Endodermal cell (in vitro differentiated cells): ENCODE data around the gene UBLCP1. TPM values are rescaled to one million over a fixed set of nuclear protein-coding genes. Genes with fewer than 3 reads are reported as not detected.

ENCODE experiments used
- DNase-seq: peaks from one replicate; pipeline ENCODE4 v3.0.0-alpha.2; 2017
- H3K27ac ChIP-seq: 2 replicates; pipeline ENCODE4 v1.5.1; 2013; ENCODE audit warnings: mild to moderate bottlenecking, low read depth, low read length, moderate library complexity
- H3K27me3 ChIP-seq: 2 replicates; pipeline ENCODE4 v1.6.1; 2013; ENCODE audit warnings: mild to moderate bottlenecking, low read length, moderate library complexity; ENCODE audit not compliant: insufficient read depth, control insufficient read depth, poor library complexity, severe bottlenecking
- H3K36me3 ChIP-seq: 2 replicates; pipeline ENCODE4 v1.7.0; 2013; ENCODE audit warnings: mild to moderate bottlenecking, low read length, moderate library complexity; ENCODE audit not compliant: control insufficient read depth, insufficient read depth
- H3K4me1 ChIP-seq: one replicate; pipeline ENCODE4 v1.7.0; 2013; ENCODE audit warnings: low read length; ENCODE audit not compliant: control insufficient read depth, insufficient read depth
- H3K4me3 ChIP-seq: 2 replicates; pipeline ENCODE4 v1.5.1; 2013; ENCODE audit warnings: mild to moderate bottlenecking, low read length, moderate library complexity
- H3K9ac ChIP-seq: 2 replicates; pipeline ENCODE4 v1.6.1; 2013; ENCODE audit warnings: mild to moderate bottlenecking, low read length, moderate library complexity; ENCODE audit not compliant: poor library complexity, severe bottlenecking; ENCODE audit errors: extremely low read depth
- H3K9me3 ChIP-seq: 2 replicates; pipeline ENCODE4 v1.6.1; 2013; ENCODE audit warnings: mild to moderate bottlenecking, low read length, moderate library complexity; ENCODE audit not compliant: control insufficient read depth
- H3K27ac Mint-ChIP-seq: 2 replicates; pipeline ENCODE4 v1.8.0; 2020; ENCODE audit warnings: mixed read lengths
- H3K27me3 Mint-ChIP-seq: 2 replicates; pipeline ENCODE4 v1.8.0; 2021; ENCODE audit warnings: mild to moderate bottlenecking, mixed read lengths; ENCODE audit not compliant: insufficient read depth
- H3K36me3 Mint-ChIP-seq: 2 replicates; pipeline ENCODE4 v1.8.0; 2020; ENCODE audit warnings: low read depth, mixed read lengths
- H3K4me1 Mint-ChIP-seq: 2 replicates; pipeline ENCODE4 v1.8.0; 2020; ENCODE audit warnings: mixed read lengths
- H3K4me3 Mint-ChIP-seq: 2 replicates; pipeline ENCODE4 v1.8.0; 2020; ENCODE audit warnings: mild to moderate bottlenecking, moderate library complexity, mixed read lengths
- H3K9me3 Mint-ChIP-seq: 2 replicates; pipeline ENCODE4 v1.8.0; 2020; ENCODE audit warnings: mild to moderate bottlenecking, mixed read lengths
- WGBS, 2 experiments: methylation state at CpG; one replicate each; pipeline versions ENCODE4 v1.1.5 to v1.1.7; 2013; ENCODE audit warnings: missing lambda C conversion rate in 2 of 2, mixed read lengths in 1 of 2; ENCODE audit not compliant: insufficient coverage in 1 of 2, insufficient read length in 1 of 2; 5-methylcytosine and 5-hydroxymethylcytosine counted together
- total RNA-seq, 2 donors: library from RNA; stranded (reverse); fragmentation: NEBNext Ultra II Directional in 1 of 2; extraction: Animal tissue kit (Norgen Biotek cat#: 25700) in 1 of 2; gene quantifications; 2 replicates in 1 of 2; 3 replicates in 1 of 2; pipeline ENCODE4 v1.2.1, GENCODE V29; 2021
- TF ChIP-seq, protein P1 (sequence below): fragments of 200-600 bp; sonication (generic); conservative IDR thresholded peaks from 2 replicates; pipeline ENCODE4 v1.5.0; 2021; ENCODE audit warnings: antibody characterized with exemption, mild to moderate bottlenecking

UBLCP1 gene
- total RNA-seq, 2 donors from 2014 or later, result 38.0 to 44.4 TPM

DNA sequence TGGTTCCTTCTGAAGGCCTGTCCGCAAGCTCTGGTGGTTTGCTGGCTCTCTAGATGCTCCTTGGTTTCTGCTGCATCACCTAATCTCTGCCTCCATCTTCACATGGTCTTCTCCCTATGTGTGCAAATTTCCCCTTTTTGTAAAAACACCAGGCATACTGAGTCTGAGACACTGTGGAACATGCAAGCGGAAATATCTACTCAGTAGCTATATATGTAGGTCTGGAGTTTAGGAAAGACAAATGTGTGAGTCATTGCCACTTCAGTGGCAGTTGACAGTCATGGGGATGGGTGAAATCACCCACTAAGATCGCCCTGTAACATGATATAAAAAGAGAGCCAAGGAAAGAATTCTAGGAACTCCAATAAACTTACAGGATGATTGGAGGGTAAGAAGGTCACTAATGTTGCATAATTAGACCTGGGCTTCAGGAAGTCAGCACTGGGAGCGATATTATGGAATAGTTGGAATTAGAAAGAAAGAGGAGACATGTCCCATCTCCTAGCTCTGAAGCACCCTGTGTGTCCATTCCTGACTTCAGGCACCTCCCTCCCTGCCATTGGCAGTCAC, 22.7 kb upstream of the UBLCP1 start:
- Mint-ChIP-seq H3K4me3 (no peak overlapping the region), H3K27me3 (peaks cover 13% of the 10 kb centered on the region), H3K27ac (no peak overlapping the region), H3K9me3 (no peaks in the 10 kb centered on the region), H3K4me1 (no peaks in the 10 kb centered on the region), H3K36me3 (no peaks in the 10 kb centered on the region)
- H3K27ac ChIP-seq, result no peak overlapping the region
- peaks cover 18% of the 10 kb centered on the region for H3K27me3 ChIP-seq
- H3K36me3 ChIP-seq, result no peaks in the 10 kb centered on the region
- no peaks in the 10 kb centered on the region for H3K4me1 ChIP-seq
- no peak for DNase-seq
- no peak overlapping the region for H3K9ac ChIP-seq
- TF ChIP-seq, protein P1, sequence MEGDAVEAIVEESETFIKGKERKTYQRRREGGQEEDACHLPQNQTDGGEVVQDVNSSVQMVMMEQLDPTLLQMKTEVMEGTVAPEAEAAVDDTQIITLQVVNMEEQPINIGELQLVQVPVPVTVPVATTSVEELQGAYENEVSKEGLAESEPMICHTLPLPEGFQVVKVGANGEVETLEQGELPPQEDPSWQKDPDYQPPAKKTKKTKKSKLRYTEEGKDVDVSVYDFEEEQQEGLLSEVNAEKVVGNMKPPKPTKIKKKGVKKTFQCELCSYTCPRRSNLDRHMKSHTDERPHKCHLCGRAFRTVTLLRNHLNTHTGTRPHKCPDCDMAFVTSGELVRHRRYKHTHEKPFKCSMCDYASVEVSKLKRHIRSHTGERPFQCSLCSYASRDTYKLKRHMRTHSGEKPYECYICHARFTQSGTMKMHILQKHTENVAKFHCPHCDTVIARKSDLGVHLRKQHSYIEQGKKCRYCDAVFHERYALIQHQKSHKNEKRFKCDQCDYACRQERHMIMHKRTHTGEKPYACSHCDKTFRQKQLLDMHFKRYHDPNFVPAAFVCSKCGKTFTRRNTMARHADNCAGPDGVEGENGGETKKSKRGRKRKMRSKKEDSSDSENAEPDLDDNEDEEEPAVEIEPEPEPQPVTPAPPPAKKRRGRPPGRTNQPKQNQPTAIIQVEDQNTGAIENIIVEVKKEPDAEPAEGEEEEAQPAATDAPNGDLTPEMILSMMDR, result no peak
- 95 to 100% methylated on average over 1 to 4 of the region's 4 CpGs for WGBS, 2 experiments
- no peak overlapping the region for H3K4me3 ChIP-seq
- no peaks in the 10 kb centered on the region for H3K9me3 ChIP-seq

DNA sequence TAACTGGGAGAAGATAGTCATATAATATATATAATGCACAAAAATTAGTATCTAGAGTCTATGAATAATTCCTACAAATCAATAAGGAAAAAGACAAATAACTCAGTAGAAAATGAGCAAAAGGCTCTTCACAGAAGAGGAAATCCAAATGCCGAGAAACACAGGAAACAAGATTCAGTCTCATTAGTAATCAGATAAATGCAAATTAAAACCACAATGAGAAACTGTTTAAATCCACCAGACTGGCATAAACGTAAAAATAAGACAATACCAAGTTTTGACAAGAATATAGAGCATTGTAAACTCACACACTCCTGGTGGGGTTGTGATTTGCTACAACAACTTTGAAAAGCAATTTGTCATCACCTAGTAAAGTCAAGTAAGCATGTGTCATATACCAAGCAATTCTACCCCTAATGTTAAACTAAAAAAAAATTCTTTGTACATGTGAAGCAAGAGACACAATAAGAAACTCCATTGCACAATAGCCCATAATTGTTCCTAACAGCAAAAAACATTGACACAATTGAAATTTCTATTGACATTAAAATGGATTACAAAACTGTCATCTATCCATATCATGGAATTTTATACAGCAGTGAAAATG, 21.0 kb upstream of the UBLCP1 start:
- no peaks in the 10 kb centered on the region for H3K9me3 ChIP-seq
- H3K36me3 ChIP-seq, result no peaks in the 10 kb centered on the region
- H3K4me1 Mint-ChIP-seq, result no peaks in the 10 kb centered on the region
- no peak overlapping the region for H3K9ac ChIP-seq
- no peaks in the 10 kb centered on the region for H3K36me3 Mint-ChIP-seq
- peaks cover 34% of the 10 kb centered on the region for H3K27me3 ChIP-seq
- no peaks in the 10 kb centered on the region for H3K9me3 Mint-ChIP-seq
- H3K4me3 Mint-ChIP-seq, result no peak overlapping the region
- H3K4me1 ChIP-seq, result no peaks in the 10 kb centered on the region
- no peak overlapping the region for H3K27ac Mint-ChIP-seq
- TF ChIP-seq, protein P1, result no peak
- H3K4me3 ChIP-seq, result no peak overlapping the region
- H3K27me3 Mint-ChIP-seq, result peaks cover 21% of the 10 kb centered on the region
- WGBS, 2 experiments, result 89% methylated on average over 2 of the region's 2 CpGs; no CpG with 5 or more reads in 1 of the 2 experiments
- H3K27ac ChIP-seq, result no peak overlapping the region
- DNase-seq, result no peak

DNA sequence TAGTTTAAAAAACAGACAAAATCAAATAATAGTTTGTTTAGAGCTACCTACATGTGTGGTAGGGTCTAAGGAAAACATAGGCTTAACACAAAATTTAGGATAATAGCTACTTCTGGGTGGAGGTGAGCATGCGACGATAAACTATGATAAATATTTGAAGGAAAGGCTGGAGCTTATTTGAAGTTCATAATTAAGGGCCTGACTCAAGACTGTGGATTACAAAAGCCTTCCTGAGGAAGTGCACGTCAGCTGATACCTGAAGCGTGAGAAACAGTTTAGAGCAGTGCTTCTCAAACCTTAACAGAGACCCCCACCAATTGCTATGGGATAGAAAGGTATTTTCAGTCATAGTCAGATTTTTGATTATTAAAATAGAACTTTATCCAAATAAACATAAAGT, 20.4 kb upstream of the UBLCP1 start:
- Histone ChIP-seq H3K27me3 (peaks cover 40% of the 10 kb centered on the region), H3K9me3 (no peaks in the 10 kb centered on the region), H3K4me3 (no peak overlapping the region), H3K4me1 (no peaks in the 10 kb centered on the region), H3K36me3 (no peaks in the 10 kb centered on the region), H3K9ac (no peak overlapping the region), H3K27ac (no peak overlapping the region)
- no peaks in the 10 kb centered on the region for H3K9me3 Mint-ChIP-seq
- DNase-seq, result no peak
- H3K36me3 Mint-ChIP-seq, result no peaks in the 10 kb centered on the region
- peaks cover 27% of the 10 kb centered on the region for H3K27me3 Mint-ChIP-seq
- no peaks in the 10 kb centered on the region for H3K4me1 Mint-ChIP-seq
- WGBS, 2 experiments, result 77 to 82% methylated on average over 3 to 4 of the region's 4 CpGs
- H3K4me3 Mint-ChIP-seq, result no peak overlapping the region
- H3K27ac Mint-ChIP-seq, result no peak overlapping the region
- TF ChIP-seq, protein P1, result no peak
